Daoy (cell line): ENCODE measurements around the gene ANXA4. TPM values are rescaled to one million over a fixed set of nuclear protein-coding genes. Genes with fewer than 3 reads are reported as not detected.
"Not testable (repeated sequence)": the region's sequence is repeated elsewhere in the genome, so short reads cannot be mapped to it uniquely, and the experiment has no call there.

Experiments
- DNase-seq: peaks from one replicate; pipeline ENCODE4 v3.0.0-alpha.2; 2015; ENCODE audit warnings: low read depth
- total RNA-seq: library from RNA; depleted of rRNA; stranded (reverse); fragments of >200 nt; shearing (Covaris generic); gene quantifications from 2 replicates; pipeline ENCODE4 v1.2.3, GENCODE V29; 2014

The ANXA4 gene
- total RNA-seq, 1 experiment from 2014 or later = 7.0 TPM

GRCh38 chr2:69776886-69777785 lies 35.2 kb downstream of the ANXA4 start:
- no peak for DNase-seq

GRCh38 chr2:69777786-69778105 lies 35.8 kb downstream of the ANXA4 start:
- no peak for DNase-seq

GRCh38 chr2:69779258-69780001 lies 37.5 kb downstream of the ANXA4 start:
- peak; percentile 39 for DNase-seq

GRCh38 chr2:69780921-69781320 lies 39.0 kb downstream of the ANXA4 start:
- no peak for DNase-seq

- DNase-seq = no peak
These were observed 39.7 kb downstream of the ANXA4 start for GRCh38 chr2:69781321-69782248.

- DNase-seq = no peak
These were observed 42.3 kb downstream of the ANXA4 start for GRCh38 chr2:69784228-69784627.

- no peak for DNase-seq
These were observed 43.4 kb downstream of the ANXA4 start for GRCh38 chr2:69785358-69785757.

- DNase-seq = no peak
These were observed 44.2 kb downstream of the ANXA4 start for GRCh38 chr2:69786052-69786560.

- DNase-seq = peak; percentile 54
These were observed 47.3 kb downstream of the ANXA4 start for GRCh38 chr2:69789175-69789721.

GRCh38 chr2:69789772-69790600 lies 48.1 kb downstream of the ANXA4 start:
- no peak for DNase-seq

- DNase-seq = no peak
These were observed 48.6 kb downstream of the ANXA4 start for GRCh38 chr2:69790601-69790959.

- DNase-seq = no peak
These were observed 49.1 kb downstream of the ANXA4 start for GRCh38 chr2:69791045-69791444.

GRCh38 chr2:69796174-69796573 lies 54.2 kb downstream of the ANXA4 start:
- DNase-seq = no peak

GRCh38 chr2:69797235-69797634 lies 55.3 kb downstream of the ANXA4 start:
- no peak for DNase-seq

GRCh38 chr2:69797836-69798289 lies 55.9 kb downstream of the ANXA4 start:
- DNase-seq = peak; percentile 44

- DNase-seq = no peak
These were observed 56.5 kb downstream of the ANXA4 start for GRCh38 chr2:69798290-69798908.

- DNase-seq = peak; percentile 86
These were observed 57.1 kb downstream of the ANXA4 start for GRCh38 chr2:69798909-69799526.

GRCh38 chr2:69801745-69802290 lies 59.9 kb downstream of the ANXA4 start:
- DNase-seq = no peak

GRCh38 chr2:69802781-69803367 lies 60.9 kb downstream of the ANXA4 start:
- not testable (repeated sequence) for DNase-seq
